SK-N-SH (cell line): ENCODE results near the gene PWP1. TPM values are rescaled to one million over a fixed set of nuclear protein-coding genes. Genes with fewer than 3 reads are reported as not detected.
"Not testable (repeated sequence)": the region's sequence is repeated elsewhere in the genome, so short reads cannot be mapped to it uniquely, and the experiment has no call there.

Experiments
- CTCF ChIA-PET: fragments of 300-600, 350-600 bp; formaldehyde crosslinking; extraction: SDS; loops from one replicate; lab custom pipeline; 2021; lab: Yijun Ruan, JAX
- POLR2A ChIA-PET: fragments of 350-600 bp; sonication (Branson Sonifier 250); formaldehyde crosslinking; extraction: SDS; loops from one replicate; lab custom pipeline; 2020; ENCODE audit warnings: antibody characterized with exemption, inconsistent platforms; lab: Yijun Ruan, JAX
- DNase-seq: peaks from one replicate; pipeline ENCODE4 v3.0.0; 2012
- H2AFZ ChIP-seq: fragments of 200-600 bp; sonication (generic); 2 replicates; pipeline ENCODE4 v1.8.1; 2016; ENCODE audit warnings: antibody characterized with exemption, mild to moderate bottlenecking, low read depth
- H3F3A ChIP-seq: fragments of 200-600 bp; sonication (generic); replicated peaks from 2 replicates; pipeline ENCODE3; 2016; ENCODE audit warnings: antibody characterized with exemption, mild to moderate bottlenecking; ENCODE audit not compliant: insufficient read depth
- H3K27ac ChIP-seq, 2 experiments: fragments of 200-500 bp in 1 of 2; fragments of 200-600 bp in 1 of 2; sonication (Bioruptor generic) in 1 of 2; sonication (generic), shearing (Covaris generic) in 1 of 2; 2 replicates each; pipeline versions ENCODE4 v1.5.1 to v1.6.1; 2014 to 2016; ENCODE audit warnings: low read depth in 2 of 2, inconsistent platforms in 1 of 2, low read length in 1 of 2, mild to moderate bottlenecking in 1 of 2, mixed read lengths in 1 of 2
- H3K27me3 ChIP-seq: fragments of 200-600 bp; sonication (generic), shearing (Covaris generic); 2 replicates; pipeline ENCODE4 v1.6.1; 2016; ENCODE audit warnings: mixed run types; ENCODE audit not compliant: insufficient read depth
- H3K36me3 ChIP-seq, 2 experiments: fragments of 200-500 bp in 1 of 2; fragments of 200-600 bp in 1 of 2; sonication (Bioruptor generic) in 1 of 2; sonication (generic) in 1 of 2; replicated peaks in 1 of 2; 2 replicates each; pipeline versions ENCODE3 to v1.5.1; 2014 to 2016; ENCODE audit warnings: low read length in 1 of 2, mild to moderate bottlenecking in 1 of 2; ENCODE audit not compliant: insufficient read depth in 2 of 2, control insufficient read depth in 1 of 2
- H3K4me1 ChIP-seq, 2 experiments: fragments of 200-500 bp in 1 of 2; fragments of 200-600 bp in 1 of 2; sonication (Bioruptor generic) in 1 of 2; sonication (generic), shearing (Covaris generic) in 1 of 2; 2 replicates each; pipeline versions ENCODE4 v1.5.1 to v1.6.1; 2014 to 2016; ENCODE audit warnings: low read depth in 1 of 2, low read length in 1 of 2, mixed run types in 1 of 2; ENCODE audit not compliant: insufficient read depth in 2 of 2, control insufficient read depth in 1 of 2
- H3K4me2 ChIP-seq: fragments of 200-600 bp; sonication (generic), shearing (Covaris generic); 2 replicates; pipeline ENCODE4 v1.6.1; 2017; ENCODE audit warnings: mixed run types
- H3K4me3 ChIP-seq, 2 experiments: fragments of 200-500 bp in 1 of 2; fragments of 200-600 bp in 1 of 2; sonication (Bioruptor generic) in 1 of 2; sonication (generic), shearing (Covaris generic) in 1 of 2; 2 replicates each; pipeline versions ENCODE4 v1.5.1 to v1.8.1; 2014 to 2016; ENCODE audit warnings: low read depth in 2 of 2, inconsistent platforms in 1 of 2, low read length in 1 of 2, mild to moderate bottlenecking in 1 of 2, mixed read lengths in 1 of 2, moderate library complexity in 1 of 2
- H3K79me2 ChIP-seq: fragments of 200-600 bp; sonication (generic); 2 replicates; pipeline ENCODE4 v1.8.1; 2017; ENCODE audit warnings: mild to moderate bottlenecking; ENCODE audit not compliant: insufficient read depth
- H3K9ac ChIP-seq: fragments of 200-600 bp; sonication (generic); 2 replicates; pipeline ENCODE4 v1.6.1; 2017; ENCODE audit warnings: mixed run types
- H3K9me2 ChIP-seq: fragments of 200-600 bp; sonication (generic); 2 replicates; pipeline ENCODE4 v1.6.1; 2017; ENCODE audit warnings: mixed run types
- H3K9me3 ChIP-seq: fragments of 200-600 bp; sonication (generic); 2 replicates; pipeline ENCODE4 v1.6.1; 2017; ENCODE audit warnings: mixed run types, mild to moderate bottlenecking, moderate library complexity
- H4K20me1 ChIP-seq: fragments of 200-600 bp; sonication (generic); 2 replicates; pipeline ENCODE4 v1.6.1; 2017; ENCODE audit warnings: mild to moderate bottlenecking, mixed run types; ENCODE audit not compliant: insufficient read depth
- CTCF ChIP-seq: fragments of 200-600 bp; sonication (generic); IDR thresholded peaks from 2 replicates; pipeline ENCODE4 v1.6.1; 2017; ENCODE audit warnings: antibody characterized with exemption, mild to moderate bottlenecking, moderate library complexity
- FOSL2 ChIP-seq: IDR thresholded peaks from 2 replicates; pipeline ENCODE4 v1.4.0; 2012; ENCODE audit warnings: low read depth, mild to moderate bottlenecking, moderate library complexity, borderline replicate concordance
- JUND ChIP-seq: IDR thresholded peaks from 2 replicates; pipeline ENCODE4 v1.4.0; 2012
- PBX3 ChIP-seq: IDR thresholded peaks from 2 replicates; pipeline ENCODE4; 2012
- RAD21 ChIP-seq: IDR thresholded peaks from 2 replicates; pipeline ENCODE4 v1.6.1; 2012; ENCODE audit warnings: mild to moderate bottlenecking, low read length
- SMC3 ChIP-seq: IDR thresholded peaks from 2 replicates; pipeline ENCODE4 v1.6.1; 2012; ENCODE audit warnings: low read depth, low read length, improper control_type of control experiment
- USF1 ChIP-seq: IDR thresholded peaks from 2 replicates; pipeline ENCODE4 v1.4.0; 2012; ENCODE audit warnings: low read depth, borderline replicate concordance
- WGBS: methylation state at CpG from one replicate; pipeline ENCODE4 v1.1.6; 2017; ENCODE audit warnings: low lambda C conversion rate; 5-methylcytosine and 5-hydroxymethylcytosine counted together
- polyA plus RNA-seq, 3 experiments: library from polyadenylated mRNA; depleted of rRNA; stranded (reverse); fragments of >200 nt; gene quantifications; 2 replicates each; pipeline ENCODE4 v1.2.3, GENCODE V29; 2012

PWP1 gene
- polyA plus RNA-seq, 1 of the 3 experiments (the other 2 are of a cell fraction), result 129 TPM

GRCh38 chr12:107684990-107685359 is 624 bp upstream of the PWP1 start:
- TF ChIP-seq USF1, result peak; percentile 19; the same call in 1 of the 2 replicates
- no peak for TF ChIP-seq PBX3

DNA sequence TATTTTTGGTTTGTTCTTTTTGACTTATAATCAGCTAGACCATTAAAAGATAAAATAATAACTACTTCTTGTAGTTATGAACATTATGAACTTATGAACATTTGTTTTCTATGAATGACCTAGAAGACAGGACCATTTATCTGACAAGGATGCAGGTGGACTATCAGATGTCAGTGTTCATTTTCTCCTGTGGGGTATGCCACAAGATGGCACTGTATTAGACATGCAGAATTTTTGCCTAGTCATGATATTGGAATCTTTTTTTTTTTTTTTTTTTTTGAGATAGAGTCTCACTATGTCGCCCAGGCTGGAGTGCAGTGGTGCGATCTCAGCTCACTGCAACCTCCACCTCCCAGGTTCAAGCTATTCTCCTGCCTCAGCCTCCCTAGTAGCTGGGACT is 10.2 kb downstream of the PWP1 start:
- TF ChIP-seq SMC3 (0 out of 2 replicates have a peak, but pooled peaks have one; percentile 21), FOSL2 (peak; percentile 27; the same call in 1 of the 2 replicates), JUND (0 out of 2 replicates have a peak, but pooled peaks have one; percentile 22), CTCF (peak; percentile 63), RAD21 (0 out of 2 replicates have a peak, but pooled peaks have one; percentile 14)
- POLR2A ChIA-PET, DNase-seq, H3F3A ChIP-seq, H3K27ac ChIP-seq, H3K9me2 ChIP-seq, H4K20me1 ChIP-seq, H2AFZ ChIP-seq, H3K4me2 ChIP-seq, H3K4me1 ChIP-seq, H3K9ac ChIP-seq, H3K27me3 ChIP-seq, H3K4me3 ChIP-seq, H3K9me3 ChIP-seq, H3K79me2 ChIP-seq: not testable (repeated sequence)
- H3K36me3 ChIP-seq, result peaks cover 84 to 87% of the 10 kb centered on the region in 2 experiments
- 83% methylated on average over 2 of the region's 2 CpGs for WGBS
- CTCF ChIA-PET, result interaction anchor here (0.9 to 2.2 kb wide), 5 partner anchors 8 to 191 kb away, joined by 3 to 8 read pairs (median 4); no protein-coding TSS in a partner anchor

More at GRCh38 chr12:107684990-107685359, 624 bp upstream of the PWP1 start:
- ChIA-PET POLR2A (interaction anchor here (0.7 kb wide), 2 partner anchors 13 to 30 kb away, joined by 3 read pairs; no protein-coding TSS in a partner anchor), CTCF (interaction anchor here (0.7 to 1.9 kb wide), 6 partner anchors 9 to 553 kb away, joined by 3 to 8 read pairs (median 4); no protein-coding TSS in a partner anchor)
- no peaks in the 10 kb centered on the region for H3K9me2 ChIP-seq
- peak overlapping the region; percentile 95 for H3K9ac ChIP-seq
- H3K9me3 ChIP-seq, result no peaks in the 10 kb centered on the region
- WGBS, result 19% methylated on average over 9 of the region's 9 CpGs
- peak overlapping the region; percentile 59 to 68; a peak in 2 of 4 replicates for H3K27ac ChIP-seq
- peak; percentile 60 for DNase-seq
- H3K4me3 ChIP-seq, result peak overlapping the region; percentile 88 to 96
- H4K20me1 ChIP-seq, result no peaks in the 10 kb centered on the region
- peaks cover 38% of the 10 kb centered on the region for H3K79me2 ChIP-seq
- no peaks in the 10 kb centered on the region; the same call in 1 of the 2 replicates for H3K27me3 ChIP-seq
- peaks cover 4% of the 10 kb centered on the region for H3F3A ChIP-seq
- peaks cover 0 to 7% of the 10 kb centered on the region in 2 experiments; a peak in 2 of 4 replicates for H3K4me1 ChIP-seq
- peak overlapping the region; percentile 99 for H2AFZ ChIP-seq
- H3K4me2 ChIP-seq, result peak overlapping the region; percentile 93
- H3K36me3 ChIP-seq, result peaks cover 14 to 16% of the 10 kb centered on the region in 2 experiments
